OCI-LY7 (cell line): Measurements from ENCODE around the gene STIM1.

Experiments used
- CTCF ChIP-seq: fragments of 200-600 bp; sonication (generic); conservative IDR thresholded peaks from 2 replicates; pipeline ENCODE4 v1.5.1; 2014; ENCODE audit warnings: mild to moderate bottlenecking, antibody characterized with exemption, low read length, moderate library complexity, mixed read lengths
- EZH2phosphoT487 ChIP-seq: fragments of 200-600 bp; sonication (generic); IDR thresholded peaks from 2 replicates; pipeline ENCODE4 v1.6.1; 2018; ENCODE audit warnings: low read depth, borderline replicate concordance, mild to moderate bottlenecking, mixed run types, antibody characterized with exemption, low read length, moderate library complexity, mixed read lengths

DNA sequence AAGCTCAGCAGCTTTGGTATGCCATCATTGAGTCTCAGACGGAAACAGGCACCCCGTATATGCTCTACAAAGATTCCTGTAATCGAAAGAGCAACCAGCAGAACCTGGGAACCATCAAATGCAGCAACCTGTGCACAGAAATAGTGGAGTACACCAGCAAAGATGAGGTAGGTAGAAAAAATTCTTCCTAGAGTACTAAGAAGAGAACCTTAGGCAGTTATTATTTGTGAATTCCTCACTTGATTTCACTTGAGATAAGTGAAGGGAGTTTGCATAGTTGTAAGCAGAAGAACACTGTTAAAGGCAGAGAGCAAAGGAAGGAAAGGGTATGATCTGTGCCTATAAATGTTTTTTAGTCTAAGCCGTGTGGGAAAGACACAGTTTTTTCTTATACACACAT is 267.8 kb downstream of the STIM1 start:
- no peak for TF ChIP-seq CTCF
- no peak for TF ChIP-seq EZH2phosphoT487
